ENCODE data around the gene ADGRF5.

DNA sequence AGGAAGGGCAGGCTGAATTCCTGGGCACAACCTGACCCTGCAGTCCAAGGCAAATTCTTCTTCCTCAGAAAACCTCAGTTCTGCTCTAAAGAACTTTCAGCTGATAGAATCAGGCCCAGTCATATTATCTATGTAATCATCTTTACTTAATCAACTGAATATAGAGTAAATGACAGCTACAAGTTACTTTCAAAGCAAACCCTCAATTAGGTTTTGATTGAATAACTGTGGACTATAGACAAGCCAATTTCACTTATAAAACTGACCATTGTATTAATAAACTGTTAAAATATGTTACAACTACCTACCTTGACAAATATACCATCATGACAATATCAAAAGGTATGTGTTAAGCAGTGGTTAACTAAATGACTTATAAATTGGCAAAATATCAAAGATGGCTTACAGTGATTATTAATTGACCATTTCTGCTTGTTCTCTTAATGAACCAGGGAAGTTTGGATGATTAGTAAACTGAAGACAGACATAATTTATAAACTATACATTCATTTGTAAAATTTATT is 46.1 kb upstream of the ADGRF5 start:
- TF ChIP-seq, protein P1, sequence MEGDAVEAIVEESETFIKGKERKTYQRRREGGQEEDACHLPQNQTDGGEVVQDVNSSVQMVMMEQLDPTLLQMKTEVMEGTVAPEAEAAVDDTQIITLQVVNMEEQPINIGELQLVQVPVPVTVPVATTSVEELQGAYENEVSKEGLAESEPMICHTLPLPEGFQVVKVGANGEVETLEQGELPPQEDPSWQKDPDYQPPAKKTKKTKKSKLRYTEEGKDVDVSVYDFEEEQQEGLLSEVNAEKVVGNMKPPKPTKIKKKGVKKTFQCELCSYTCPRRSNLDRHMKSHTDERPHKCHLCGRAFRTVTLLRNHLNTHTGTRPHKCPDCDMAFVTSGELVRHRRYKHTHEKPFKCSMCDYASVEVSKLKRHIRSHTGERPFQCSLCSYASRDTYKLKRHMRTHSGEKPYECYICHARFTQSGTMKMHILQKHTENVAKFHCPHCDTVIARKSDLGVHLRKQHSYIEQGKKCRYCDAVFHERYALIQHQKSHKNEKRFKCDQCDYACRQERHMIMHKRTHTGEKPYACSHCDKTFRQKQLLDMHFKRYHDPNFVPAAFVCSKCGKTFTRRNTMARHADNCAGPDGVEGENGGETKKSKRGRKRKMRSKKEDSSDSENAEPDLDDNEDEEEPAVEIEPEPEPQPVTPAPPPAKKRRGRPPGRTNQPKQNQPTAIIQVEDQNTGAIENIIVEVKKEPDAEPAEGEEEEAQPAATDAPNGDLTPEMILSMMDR (conservative IDR thresholded peaks at IDR 0.05 in 1 of 2, IDR thresholded peaks at IDR 0.05 in 1 of 2; ENCODE audit: extremely low read depth in 1 of 2, insufficient read depth in 1 of 2, low read depth in 1 of 2, low read length in 2 of 2) = no peak
- no peak for TF ChIP-seq EZH2 (IDR thresholded peaks at IDR 0.05; ENCODE audit: borderline replicate concordance, low read length)
